DND-41 (cell line): ENCODE measurements around the gene MAP3K7CL.

Experiments used
- CTCF ChIP-seq: IDR thresholded peaks from 2 replicates; pipeline ENCODE4 v1.5.1; 2012; ENCODE audit warnings: borderline replicate concordance, low read length, moderate library complexity, mild to moderate bottlenecking; ENCODE audit not compliant: poor library complexity, severe bottlenecking; ENCODE audit errors: extremely low read depth
- EZH2 ChIP-seq: IDR thresholded peaks from 3 replicates; pipeline ENCODE4 v1.6.1; 2012; ENCODE audit warnings: borderline replicate concordance, low read depth, mild to moderate bottlenecking, moderate library complexity, low read length, inconsistent platforms; ENCODE audit not compliant: severe bottlenecking

- TF ChIP-seq CTCF (peak; percentile 8), EZH2 (no peak)
These were observed 65.7 kb downstream of the MAP3K7CL start for GRCh38 chr21:29195981-29196669.
